DMS153 treated with DMSO at 0.1 percent for 48 hours (cell line): ENCODE results near the gene INTS1.
A peak's percentile ranks its signal among the peaks of the same experiment; 100 is the strongest.
"Not testable (repeated sequence)": the region's sequence is repeated elsewhere in the genome, so short reads cannot be mapped to it uniquely, and the experiment has no call there.

ENCODE experiments used
- DNase-seq: peaks from one replicate; lab custom pipeline; 2025; ENCODE audit not compliant: unreplicated experiment; lab: John Stamatoyannopoulos, UW

Gene INTS1

GRCh38 chr7:1531979-1532455, 27.8 kb upstream of the INTS1 start:
- no peak for DNase-seq

DNA sequence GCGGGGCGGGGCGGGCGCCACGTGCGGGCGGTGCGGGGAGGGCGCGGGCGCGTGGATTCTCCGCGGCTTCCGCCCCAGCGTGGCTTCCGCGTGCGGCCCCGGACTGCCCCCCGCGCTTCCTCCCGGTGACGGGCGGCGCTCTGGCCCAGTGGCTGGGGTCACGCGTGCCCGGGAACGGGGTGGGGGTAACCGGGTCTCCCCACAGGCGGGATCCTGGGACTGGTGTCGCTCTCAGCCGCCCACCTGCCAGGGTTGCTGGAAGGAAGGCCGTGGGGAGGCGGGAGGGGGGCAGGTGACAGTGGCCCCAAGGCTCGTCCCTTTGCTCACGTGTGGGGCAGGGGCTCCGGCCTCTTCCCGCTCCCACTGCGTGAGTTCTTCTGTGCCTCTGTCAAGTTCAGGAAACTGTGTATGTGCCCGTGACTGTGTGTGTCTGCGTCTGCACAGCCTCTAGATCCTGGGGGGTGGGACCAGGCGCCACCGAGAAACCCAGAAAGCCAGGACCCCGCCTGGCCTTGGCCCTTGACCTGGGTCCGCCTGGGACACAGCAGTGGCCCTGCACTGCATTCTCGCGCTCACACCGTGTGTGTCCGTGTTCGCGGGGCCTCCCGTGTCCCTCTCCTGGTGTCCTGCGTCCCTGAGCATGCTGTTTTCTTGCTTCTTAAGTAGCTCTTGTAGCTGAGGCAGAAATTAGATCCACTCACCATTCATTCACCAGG, 27.2 kb upstream of the INTS1 start:
- DNase-seq: peak; percentile 9

DNA sequence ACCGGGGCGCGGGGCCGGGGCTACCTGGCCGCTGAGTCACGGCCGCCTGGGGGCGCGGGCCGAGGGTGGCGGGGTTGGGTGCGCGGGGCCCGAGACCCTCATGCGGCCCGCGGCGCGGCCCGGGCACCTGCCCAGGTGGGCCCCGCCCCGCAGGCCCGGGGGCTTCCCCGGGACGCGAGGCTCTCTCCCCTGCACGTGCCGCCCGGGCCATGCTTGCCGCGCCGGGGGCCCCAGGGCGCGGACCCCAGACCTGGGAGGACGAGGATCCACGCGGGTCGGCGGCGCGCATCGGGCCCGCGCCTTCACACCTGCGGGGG, 26.7 kb upstream of the INTS1 start:
- no peak for DNase-seq

DNA sequence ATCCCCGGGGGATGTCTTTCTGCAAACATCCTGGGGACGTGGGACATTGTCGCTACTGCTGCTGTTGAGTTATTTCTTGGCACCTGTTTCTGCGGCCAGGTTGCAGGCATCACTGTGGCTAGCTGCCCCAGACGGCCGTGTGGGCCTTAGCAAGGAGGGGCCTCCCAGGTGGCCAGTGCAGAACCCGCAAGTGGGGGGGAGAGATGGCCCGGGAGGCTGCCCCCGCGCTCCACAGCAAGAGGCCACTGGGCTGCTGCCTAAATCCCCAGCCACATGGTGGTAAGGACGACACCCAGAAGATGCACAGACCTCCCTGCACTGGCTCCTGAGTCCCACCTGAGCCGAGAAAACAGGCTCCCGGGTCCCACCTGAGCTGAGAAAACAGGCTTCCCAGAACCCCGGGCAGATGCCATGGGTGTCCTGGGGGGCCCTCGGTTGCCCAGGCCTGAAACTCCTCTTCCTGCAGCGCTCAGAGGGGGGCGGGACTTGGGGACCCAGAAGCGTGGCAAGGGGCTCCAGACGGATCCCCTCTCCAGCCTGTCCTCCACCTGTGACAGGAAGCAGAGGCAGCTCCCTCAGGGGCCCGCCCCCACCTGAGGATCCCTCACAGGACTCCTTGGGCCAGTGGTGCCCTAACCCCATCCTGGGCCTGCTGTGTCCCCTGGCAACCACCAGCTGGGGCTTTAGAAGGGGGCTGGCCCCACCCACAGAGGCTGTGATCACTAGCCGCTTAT, 25.4 kb upstream of the INTS1 start:
- no peak for DNase-seq

DNA sequence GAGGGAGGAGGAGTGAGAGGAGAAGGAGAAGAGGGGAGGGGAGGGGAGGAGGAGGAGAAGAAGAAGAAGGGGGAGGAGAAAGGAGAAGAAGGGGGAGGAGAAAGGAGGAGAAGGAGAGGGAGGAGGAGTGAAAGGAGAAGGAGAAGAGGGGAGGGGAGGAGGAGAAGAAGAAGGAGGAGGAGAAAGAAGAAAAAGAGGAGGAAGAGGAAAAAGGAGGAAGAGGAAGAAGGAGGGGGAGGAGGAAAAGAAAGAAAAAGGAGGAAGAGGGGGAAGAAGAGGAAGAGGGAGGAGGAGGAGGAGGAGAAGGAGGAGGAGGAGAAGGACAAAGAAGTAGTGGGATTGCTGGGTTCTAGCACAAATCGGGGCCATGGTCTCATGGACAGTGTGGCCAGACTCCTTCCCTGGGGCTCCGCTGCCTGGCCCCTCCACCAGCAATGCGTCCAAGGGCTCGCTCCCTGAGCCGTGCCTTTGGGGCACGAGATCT, 22.1 kb upstream of the INTS1 start:
- no peak for DNase-seq

DNA sequence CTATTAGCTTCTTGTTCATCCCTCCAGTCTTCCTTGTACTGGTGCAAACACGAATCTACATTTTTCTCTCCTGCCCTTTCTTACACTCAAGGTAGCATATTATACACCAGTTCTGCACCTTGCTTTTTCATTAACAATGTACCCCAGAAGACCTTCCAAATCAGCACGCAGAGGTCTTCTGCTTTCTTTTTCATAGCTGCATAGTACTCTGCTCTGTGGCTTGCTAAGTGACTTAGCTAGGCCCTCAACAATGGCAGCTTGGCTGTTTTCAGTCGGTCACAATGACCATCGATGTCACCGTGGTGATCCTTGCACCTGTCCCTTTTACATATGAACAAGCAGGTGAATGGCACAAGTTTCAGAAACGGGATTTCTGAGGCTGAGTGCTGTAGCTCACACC, 21.2 kb upstream of the INTS1 start:
- no peak for DNase-seq

GRCh38 chr7:1523844-1524243, 19.7 kb upstream of the INTS1 start:
- DNase-seq: no peak

DNA sequence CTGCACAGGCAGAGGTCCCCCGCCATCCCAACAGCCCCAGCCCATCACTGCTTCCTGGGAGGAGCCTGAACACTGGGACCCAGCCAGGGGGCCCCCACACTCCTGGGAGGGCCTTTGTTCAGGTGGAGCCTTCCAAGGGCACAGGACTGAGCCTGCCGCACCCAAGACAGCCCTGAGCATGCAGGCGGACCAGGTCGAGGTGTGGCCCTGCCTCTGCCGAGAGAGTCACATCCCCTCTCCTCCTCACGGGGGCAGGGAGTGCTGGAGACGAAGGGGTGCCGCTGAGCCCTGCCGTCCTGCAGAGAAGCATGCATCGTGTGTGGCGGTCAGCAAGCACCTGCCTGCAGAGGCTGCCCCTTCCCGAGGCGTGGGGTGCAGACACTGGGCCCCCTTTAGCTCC, 19.0 kb upstream of the INTS1 start:
- no peak for DNase-seq

DNA sequence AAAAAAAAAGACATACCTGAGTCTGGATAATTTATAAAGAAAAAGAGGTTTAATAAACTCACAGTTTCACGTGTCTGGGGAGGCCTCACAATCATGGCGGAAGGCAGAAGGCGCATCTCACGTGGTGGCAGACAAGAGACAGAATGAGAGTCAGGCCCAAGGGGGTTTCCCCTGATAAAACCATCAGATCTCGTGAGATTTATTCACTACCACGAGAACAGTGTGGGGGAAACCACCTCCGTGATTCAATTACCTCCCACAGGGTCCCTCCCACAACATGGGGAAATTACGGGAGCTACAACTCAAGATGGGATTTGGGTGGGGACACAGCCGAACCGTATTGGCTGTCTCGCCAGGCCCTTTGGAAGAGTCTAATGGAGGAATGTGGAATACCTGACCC, 17.3 kb upstream of the INTS1 start:
- DNase-seq: no peak

- no peak for DNase-seq
Measured at GRCh38 chr7:1520539-1521234, 16.5 kb upstream of the INTS1 start.

GRCh38 chr7:1519322-1519922, 15.2 kb upstream of the INTS1 start:
- not testable (repeated sequence) for DNase-seq

DNA sequence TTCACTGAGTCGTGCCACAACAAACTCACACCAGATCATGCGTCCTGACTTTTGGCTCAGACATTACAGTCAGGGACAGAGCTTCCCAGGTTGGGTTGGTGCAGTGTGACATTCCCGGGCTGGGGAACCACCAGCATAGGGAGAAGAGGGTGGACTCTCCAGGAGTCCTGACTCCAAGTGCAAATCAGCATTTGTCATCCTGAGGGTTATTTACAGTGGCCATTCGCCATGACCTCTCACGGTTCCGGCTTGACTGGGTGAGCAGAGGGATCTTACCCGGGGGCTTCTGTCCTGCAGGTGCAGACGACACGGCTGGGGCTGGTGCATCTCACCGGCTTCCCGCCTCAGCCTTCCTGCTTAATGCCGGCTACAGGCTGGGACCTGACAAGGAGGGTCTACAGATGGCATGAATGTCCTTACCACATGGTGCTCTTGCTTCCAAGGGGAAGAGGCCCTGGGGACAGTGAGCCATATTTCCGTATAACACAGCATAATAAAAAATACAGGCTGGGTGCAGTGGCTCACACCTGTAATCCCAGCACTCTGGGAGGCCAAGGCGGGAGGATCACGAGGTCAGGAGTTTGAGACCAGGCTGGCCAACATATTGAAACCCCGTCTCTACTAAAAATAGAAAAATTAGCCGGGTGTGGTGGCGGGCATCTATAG, 12.5 kb upstream of the INTS1 start:
- no peak for DNase-seq

GRCh38 chr7:1515509-1515967, 11.3 kb upstream of the INTS1 start:
- not testable (repeated sequence) for DNase-seq

GRCh38 chr7:1514995-1515401, 10.8 kb upstream of the INTS1 start:
- DNase-seq: no peak

- DNase-seq: no peak
Measured at GRCh38 chr7:1514407-1514806, 10.2 kb upstream of the INTS1 start.

GRCh38 chr7:1513657-1514095, 9.5 kb upstream of the INTS1 start:
- DNase-seq: no peak

DNA sequence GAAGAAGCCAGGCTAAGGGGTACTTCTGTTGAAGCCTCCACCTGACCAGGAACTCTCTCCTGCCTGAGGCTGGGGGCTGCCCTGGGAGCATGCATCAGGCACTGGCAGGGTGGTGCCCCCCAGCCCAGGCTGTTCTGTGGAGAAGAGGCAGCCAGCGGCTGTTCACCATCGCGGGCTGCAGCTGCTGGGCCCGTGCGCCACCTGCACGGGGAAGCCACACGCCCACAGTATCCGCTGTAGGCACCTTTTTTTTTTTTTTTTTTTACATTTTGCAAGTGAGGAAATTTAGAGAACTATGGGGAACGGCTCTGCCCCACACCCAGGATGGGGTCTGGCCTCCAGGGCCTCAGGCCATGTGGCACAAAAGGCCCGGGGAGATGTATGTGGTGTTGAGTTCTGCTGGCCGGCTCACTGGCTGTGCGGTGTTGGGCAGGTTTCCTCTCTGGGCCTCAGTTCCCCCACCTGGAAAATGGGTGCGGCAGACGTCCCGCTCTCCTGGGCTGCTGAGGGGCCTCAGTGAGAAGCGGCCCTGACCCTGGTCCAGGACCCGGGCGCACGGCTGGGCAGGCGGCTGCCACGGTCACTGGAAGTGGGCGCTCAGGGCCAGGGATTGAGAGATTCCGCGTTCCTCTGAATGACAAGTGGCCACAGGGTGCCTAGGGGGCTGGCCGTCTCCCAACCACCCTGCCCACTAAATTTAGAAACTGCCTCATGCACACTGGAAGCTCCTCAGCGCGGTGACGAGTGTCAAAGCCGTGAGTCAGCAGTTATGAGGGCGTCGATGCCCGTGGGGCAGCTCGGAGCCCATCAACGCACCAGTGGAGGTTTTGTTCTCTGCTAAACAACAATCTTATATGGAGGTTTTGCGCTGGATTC, 8.8 kb upstream of the INTS1 start:
- no peak for DNase-seq

DNA sequence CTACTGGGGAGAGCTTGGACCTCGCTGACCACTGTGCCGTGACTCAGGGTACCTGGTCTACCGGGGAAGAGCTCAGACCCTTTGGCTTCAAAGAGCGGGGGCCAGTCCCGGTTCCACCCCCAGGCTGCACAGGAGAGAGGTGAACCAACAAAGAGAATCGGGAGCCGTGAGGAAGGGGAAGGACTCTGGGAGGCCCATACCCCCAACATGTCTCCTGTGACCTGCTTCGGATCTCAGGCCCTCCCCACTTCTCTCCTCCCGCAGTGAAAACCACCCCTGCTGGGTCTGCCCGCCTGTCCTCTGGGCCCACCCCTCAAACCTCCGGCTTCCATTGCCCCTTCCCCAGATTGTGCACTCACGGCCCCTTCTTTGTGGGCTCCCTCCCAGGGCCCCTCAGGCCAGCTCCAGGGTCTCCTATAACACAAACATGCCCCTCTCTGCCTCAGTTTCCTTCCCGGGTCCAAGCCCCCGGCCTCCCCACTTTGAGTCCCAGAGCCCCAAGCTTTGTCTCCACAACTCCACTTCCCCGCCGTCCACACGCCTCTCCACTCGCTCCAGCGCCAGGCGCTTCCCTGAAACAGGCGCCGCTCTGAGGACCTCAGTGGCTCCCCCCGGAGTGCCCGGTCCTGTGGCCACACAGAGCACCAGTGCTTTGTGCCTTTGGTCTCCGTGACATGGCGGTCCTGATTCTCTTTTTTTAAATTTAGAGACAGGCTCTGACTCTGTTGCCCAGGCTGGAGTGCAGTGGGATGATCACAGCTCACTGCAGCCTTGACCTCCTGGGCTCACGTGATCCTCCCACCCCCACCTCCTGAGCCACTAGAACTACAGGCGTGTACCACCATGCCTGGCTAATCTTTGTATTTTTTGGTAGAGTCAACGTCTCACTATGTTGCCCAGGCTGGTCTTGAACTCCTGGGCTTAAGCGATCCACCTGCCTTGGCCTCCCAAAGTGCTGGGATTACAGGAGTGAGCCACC, 7.5 kb upstream of the INTS1 start:
- DNase-seq: no peak

DNA sequence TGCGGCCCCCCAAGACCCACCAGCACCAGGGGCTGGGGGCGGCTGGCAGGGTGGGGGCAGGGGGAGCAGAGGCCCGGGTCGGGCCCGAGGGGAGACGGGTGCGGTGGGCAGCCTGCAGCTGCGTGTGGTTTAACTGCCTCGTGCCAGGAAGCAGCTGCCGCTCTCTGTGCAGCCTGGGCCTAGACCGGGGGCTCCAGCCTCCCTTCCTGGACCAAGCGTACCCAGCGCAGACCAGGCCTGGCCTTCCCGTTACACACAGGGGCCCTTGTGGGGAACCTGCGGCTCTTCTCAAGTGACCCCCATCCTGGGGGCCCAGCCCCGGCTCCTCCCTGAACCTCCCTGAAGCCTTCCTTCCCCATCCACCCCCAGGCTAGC, 6.6 kb upstream of the INTS1 start:
- no peak for DNase-seq
